Glutamatergic neuron (in vitro differentiated cells): ENCODE measurements around the gene BPHL. TPM values are rescaled to one million over a fixed set of nuclear protein-coding genes. Genes with fewer than 3 reads are reported as not detected.

ENCODE experiments used
- DNase-seq: peaks from one replicate; pipeline ENCODE4 v3.0.0; 2022
- H3K27ac Mint-ChIP-seq: one replicate; pipeline ENCODE4 v1.8.0; 2020; ENCODE audit warnings: mild to moderate bottlenecking, mixed read lengths, inconsistent platforms; ENCODE audit not compliant: unreplicated experiment
- H3K27me3 Mint-ChIP-seq: one replicate; pipeline ENCODE4 v1.8.0; 2020; ENCODE audit warnings: mild to moderate bottlenecking, moderate library complexity, mixed read lengths, inconsistent platforms; ENCODE audit not compliant: unreplicated experiment
- H3K36me3 Mint-ChIP-seq: one replicate; pipeline ENCODE4 v1.8.0; 2020; ENCODE audit warnings: mild to moderate bottlenecking, mixed read lengths, inconsistent platforms; ENCODE audit not compliant: unreplicated experiment
- H3K4me1 Mint-ChIP-seq: one replicate; pipeline ENCODE4 v1.8.0; 2020; ENCODE audit warnings: mild to moderate bottlenecking, low read depth, mixed read lengths, inconsistent platforms; ENCODE audit not compliant: unreplicated experiment
- H3K4me3 Mint-ChIP-seq: one replicate; pipeline ENCODE4 v1.8.0; 2020; ENCODE audit warnings: mild to moderate bottlenecking, mixed read lengths, inconsistent platforms; ENCODE audit not compliant: unreplicated experiment
- H3K9me3 Mint-ChIP-seq: one replicate; pipeline ENCODE4 v1.8.0; 2020; ENCODE audit warnings: mild to moderate bottlenecking, moderate library complexity, mixed read lengths, inconsistent platforms; ENCODE audit not compliant: unreplicated experiment
- CTCF ChIP-seq: fragments of 200-600 bp; sonication (generic); IDR thresholded peaks from one replicate; pipeline ENCODE4 v1.5.0; 2021; ENCODE audit not compliant: partially characterized antibody, unreplicated experiment
- total RNA-seq: library from RNA; stranded (reverse); fragmentation: NEBNext Ultra II Directional; extraction: Animal tissue kit (Norgen Biotek cat#: 25700); gene quantifications from one replicate; pipeline ENCODE4 v1.2.1, GENCODE V29; 2021; ENCODE audit not compliant: unreplicated experiment

Gene BPHL
- total RNA-seq, 1 donor from 2014 or later: 72.1 TPM

- peaks cover 3% of the 10 kb centered on the region for H3K36me3 Mint-ChIP-seq
- H3K9me3 Mint-ChIP-seq: peaks cover 3% of the 10 kb centered on the region
- H3K27ac Mint-ChIP-seq: no peak overlapping the region
- no peak for TF ChIP-seq CTCF
- peaks cover 7% of the 10 kb centered on the region for H3K27me3 Mint-ChIP-seq
- peak overlapping the region; percentile 39 for H3K4me3 Mint-ChIP-seq
- H3K4me1 Mint-ChIP-seq: peaks cover 11% of the 10 kb centered on the region
- DNase-seq: no peak
Measured at GRCh38 chr6:3128356-3129108, 10.0 kb downstream of the BPHL start.

- Mint-ChIP-seq H3K27ac (no peak overlapping the region), H3K4me1 (no peaks in the 10 kb centered on the region), H3K4me3 (no peak overlapping the region), H3K27me3 (peaks cover 9% of the 10 kb centered on the region), H3K9me3 (peaks cover 3% of the 10 kb centered on the region), H3K36me3 (peaks cover 9% of the 10 kb centered on the region)
- no peak for TF ChIP-seq CTCF
- DNase-seq: no peak
Measured at GRCh38 chr6:3131695-3132094, 13.2 kb downstream of the BPHL start.

DNA sequence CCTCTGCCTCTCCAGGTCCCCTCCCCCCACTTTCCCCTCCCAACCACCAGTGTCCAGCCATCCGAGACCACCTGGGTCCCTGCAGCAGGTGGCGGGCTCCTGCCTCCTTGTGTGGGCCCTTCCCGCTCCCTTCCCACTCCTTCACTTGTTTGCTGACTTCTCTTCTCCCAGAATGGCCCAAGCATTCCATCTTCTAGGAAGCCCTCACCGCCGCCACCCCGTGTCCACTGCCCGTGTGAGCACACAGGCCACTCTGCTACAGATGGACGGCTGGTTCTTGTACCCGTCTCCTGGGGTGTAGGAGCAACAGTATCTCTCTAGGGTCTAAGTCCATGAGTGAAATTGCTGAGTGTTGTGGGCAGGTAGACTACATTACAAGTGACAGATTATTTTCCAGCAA is 15.0 kb downstream of the BPHL start:
- TF ChIP-seq CTCF: no peak
- peaks cover 9% of the 10 kb centered on the region for H3K36me3 Mint-ChIP-seq
- no peak overlapping the region for H3K4me3 Mint-ChIP-seq
- H3K9me3 Mint-ChIP-seq: peaks cover 3% of the 10 kb centered on the region
- no peak for DNase-seq
- H3K4me1 Mint-ChIP-seq: no peaks in the 10 kb centered on the region
- H3K27ac Mint-ChIP-seq: no peak overlapping the region
- peaks cover 9% of the 10 kb centered on the region for H3K27me3 Mint-ChIP-seq

DNA sequence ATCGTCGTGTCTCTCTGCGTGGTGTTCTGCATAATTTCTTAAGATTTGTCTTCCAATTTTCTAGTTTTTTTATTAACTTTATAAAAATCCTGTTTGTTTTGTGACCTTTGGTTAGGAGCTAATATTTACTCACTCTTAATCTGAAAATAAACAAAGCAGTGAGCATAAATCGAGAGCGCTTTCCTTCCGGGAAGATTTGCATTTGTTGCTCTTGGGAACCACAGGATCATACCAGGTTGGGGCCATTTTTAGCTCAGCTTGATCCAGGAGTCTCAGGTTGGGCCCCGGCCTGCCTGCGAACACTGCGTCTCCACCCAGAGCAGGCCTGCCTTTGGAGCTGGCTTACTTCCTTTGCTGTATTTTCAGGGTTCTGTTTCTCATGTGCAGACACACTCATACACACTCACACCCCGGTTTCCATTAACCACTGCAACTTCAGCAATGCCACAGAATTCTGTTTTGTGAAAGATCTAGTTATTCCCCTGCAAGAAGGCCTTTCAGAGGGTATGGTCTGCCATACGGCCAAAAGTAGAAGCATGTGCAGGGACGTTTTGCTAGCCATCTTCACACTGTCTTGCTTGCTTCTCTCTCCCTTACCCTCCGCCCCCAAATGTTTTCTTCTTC is 17.3 kb downstream of the BPHL start:
- Mint-ChIP-seq H3K27ac (no peak overlapping the region), H3K4me1 (no peaks in the 10 kb centered on the region), H3K4me3 (no peak overlapping the region)

More for the DNA sequence above, 17.3 kb downstream of the BPHL start:
- DNase-seq: no peak
- Mint-ChIP-seq H3K9me3 (peaks cover 1% of the 10 kb centered on the region), H3K36me3 (peaks cover 9% of the 10 kb centered on the region), H3K27me3 (peaks cover 9% of the 10 kb centered on the region)
- no peak for TF ChIP-seq CTCF
